ENCODE data around the gene BLTP2. TPM values are rescaled to one million over a fixed set of nuclear protein-coding genes. Genes with fewer than 3 reads are reported as not detected.
"Not testable (repeated sequence)": the region's sequence is repeated elsewhere in the genome, so short reads cannot be mapped to it uniquely, and the experiment has no call there.

BLTP2 gene
- total RNA-seq, 1 donor = 85.2 TPM

DNA sequence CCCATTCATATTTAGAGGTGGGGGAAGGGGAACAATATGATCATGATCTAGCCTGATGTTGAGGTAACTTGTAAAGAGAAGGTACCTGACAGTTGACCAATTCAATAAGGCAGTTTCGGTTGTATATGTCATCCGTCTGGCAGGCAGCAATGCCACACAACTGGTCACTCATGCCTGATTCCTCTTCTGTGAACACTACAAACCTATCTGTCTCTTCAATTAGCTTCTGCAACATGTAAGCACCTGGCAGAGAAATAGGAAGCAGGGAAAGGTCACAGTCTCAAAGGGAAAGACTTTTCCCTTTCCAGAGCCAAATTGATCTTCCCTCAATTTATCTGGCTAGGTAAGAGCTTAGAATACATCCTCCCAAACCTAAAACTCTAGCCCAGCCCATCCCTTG lies 20.8 kb downstream of the BLTP2 start:
- H3K27me3 ChIP-seq (ENCODE audit: insufficient read depth, low read length) = no peaks in the 10 kb centered on the region
- H3K4me3 ChIP-seq (ENCODE audit: low read length) = no peak overlapping the region

DNA sequence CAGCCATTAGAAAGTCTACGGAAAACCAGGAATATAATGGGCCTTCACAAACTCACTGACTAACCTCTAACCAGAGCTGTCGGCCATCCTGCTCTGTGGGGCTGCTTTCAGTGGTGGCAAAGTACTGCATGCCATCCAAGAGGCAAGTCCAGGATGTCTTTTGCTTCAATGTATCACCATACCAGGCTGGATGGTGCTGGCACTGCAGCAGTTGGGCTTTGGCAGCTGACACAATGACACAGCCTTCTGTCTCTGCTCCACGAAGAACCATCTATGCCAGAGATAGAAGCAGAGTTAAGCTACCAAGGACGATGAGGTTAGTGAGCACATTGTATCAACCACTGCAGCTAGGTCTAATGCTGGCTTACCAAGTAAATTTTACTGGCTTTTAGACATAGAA lies 21.3 kb downstream of the BLTP2 start:
- H3K9me3 ChIP-seq (ENCODE audit: low read depth, low read length) = no peaks in the 10 kb centered on the region
- H3K4me1 ChIP-seq (ENCODE audit: insufficient read depth, low read length) = no peaks in the 10 kb centered on the region
- H3K27me3 ChIP-seq (ENCODE audit: insufficient read depth, low read length) = no peaks in the 10 kb centered on the region
- no peak overlapping the region for H3K4me3 ChIP-seq (ENCODE audit: low read length)

More for the DNA sequence above, 20.8 kb downstream of the BLTP2 start:
- H3K4me1 ChIP-seq (ENCODE audit: insufficient read depth, low read length) = no peaks in the 10 kb centered on the region
- H3K9me3 ChIP-seq (ENCODE audit: low read depth, low read length) = no peaks in the 10 kb centered on the region

DNA sequence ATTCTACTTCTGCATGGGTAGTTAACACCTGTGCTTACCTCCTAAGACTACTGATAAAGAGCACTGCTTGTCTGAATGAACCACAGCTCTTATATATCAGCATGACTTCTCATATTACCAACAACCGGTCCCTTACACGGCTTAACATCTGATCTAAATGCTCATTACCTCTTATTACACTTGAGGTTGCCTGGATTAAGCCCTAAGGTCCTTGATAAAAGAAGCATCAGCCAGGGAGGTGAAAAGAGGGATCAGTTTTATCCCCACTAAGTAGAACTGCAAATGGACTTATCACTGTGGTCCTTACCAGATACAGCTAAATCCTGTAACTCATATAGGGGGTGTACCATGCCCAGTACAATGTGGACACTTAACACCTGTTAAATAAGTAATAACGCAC lies 22.8 kb downstream of the BLTP2 start:
- Histone ChIP-seq H3K9me3 (ENCODE audit: low read depth, low read length) (no peaks in the 10 kb centered on the region), H3K4me1 (ENCODE audit: insufficient read depth, low read length) (no peaks in the 10 kb centered on the region), H3K4me3 (ENCODE audit: low read length) (no peak overlapping the region), H3K27me3 (ENCODE audit: insufficient read depth, low read length) (no peaks in the 10 kb centered on the region)

DNA sequence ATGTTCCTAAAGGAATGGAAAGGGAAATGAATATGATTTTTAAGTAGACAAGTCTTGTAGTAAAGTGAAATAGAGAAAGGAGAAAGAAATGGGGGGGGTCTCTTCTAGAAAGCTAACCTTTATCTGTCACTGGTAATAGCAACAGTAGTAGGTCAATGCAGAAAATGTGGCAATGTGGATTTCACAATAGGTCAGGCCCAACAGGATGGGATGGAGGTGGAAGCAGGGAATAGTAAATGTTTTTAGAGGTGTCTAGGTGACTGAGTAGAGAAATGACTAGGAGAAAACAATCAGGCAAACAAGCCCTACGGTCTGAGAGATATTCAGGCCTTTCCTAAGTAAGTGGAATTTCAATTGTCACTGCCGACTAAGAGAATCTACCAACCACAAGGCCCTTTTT lies 24.9 kb downstream of the BLTP2 start:
- H3K9me3 ChIP-seq (ENCODE audit: low read depth, low read length) = no peaks in the 10 kb centered on the region
- no peaks in the 10 kb centered on the region for H3K27me3 ChIP-seq (ENCODE audit: insufficient read depth, low read length)
- H3K4me3 ChIP-seq (ENCODE audit: low read length) = no peak overlapping the region
- no peaks in the 10 kb centered on the region for H3K4me1 ChIP-seq (ENCODE audit: insufficient read depth, low read length)

DNA sequence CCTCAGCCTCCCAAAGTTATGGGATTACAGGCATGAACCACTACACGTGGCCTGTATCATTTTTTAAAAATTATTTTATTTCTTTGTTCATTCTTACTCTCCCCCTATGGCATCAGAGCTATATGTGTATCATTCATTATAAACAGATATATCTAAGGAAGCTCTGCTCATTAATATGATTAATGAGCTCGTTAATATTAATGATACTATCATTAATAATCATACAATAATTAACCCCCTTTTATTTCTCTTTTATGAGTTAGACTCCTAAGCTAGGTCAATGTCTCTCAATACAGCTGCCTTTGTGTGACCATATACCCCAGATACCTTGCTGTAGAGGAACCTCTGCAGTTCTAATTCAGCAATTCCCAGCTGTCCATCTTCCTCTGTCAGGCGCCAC lies 26.5 kb downstream of the BLTP2 start:
- Histone ChIP-seq H3K4me3 (ENCODE audit: low read length) (no peak overlapping the region), H3K27me3 (ENCODE audit: insufficient read depth, low read length) (no peaks in the 10 kb centered on the region), H3K4me1 (ENCODE audit: insufficient read depth, low read length) (peaks cover 5% of the 10 kb centered on the region), H3K9me3 (ENCODE audit: low read depth, low read length) (no peaks in the 10 kb centered on the region)

DNA sequence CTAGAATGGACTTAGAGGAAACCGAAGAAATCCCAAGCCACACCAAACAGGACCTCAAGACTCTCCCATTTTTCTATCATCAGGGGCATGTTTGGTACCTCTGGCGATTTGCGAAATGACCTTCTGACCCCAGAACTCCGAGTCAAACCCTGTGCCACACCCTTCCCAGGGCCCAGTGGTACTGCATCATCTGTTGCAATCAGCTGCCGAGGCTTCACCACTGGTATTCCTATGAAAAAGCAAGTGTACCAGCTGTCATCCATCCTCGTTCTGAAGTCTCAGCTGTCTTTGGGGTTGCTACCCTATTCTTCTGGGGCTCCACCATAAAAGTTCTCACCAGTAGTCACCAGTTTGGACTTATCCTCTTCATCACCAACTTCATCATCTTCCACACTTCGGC lies 28.7 kb downstream of the BLTP2 start:
- Histone ChIP-seq H3K9me3 (ENCODE audit: low read depth, low read length) (no peaks in the 10 kb centered on the region), H3K27me3 (ENCODE audit: insufficient read depth, low read length) (no peaks in the 10 kb centered on the region), H3K4me3 (ENCODE audit: low read length) (no peak overlapping the region), H3K4me1 (ENCODE audit: insufficient read depth, low read length) (peaks cover 5% of the 10 kb centered on the region)

DNA sequence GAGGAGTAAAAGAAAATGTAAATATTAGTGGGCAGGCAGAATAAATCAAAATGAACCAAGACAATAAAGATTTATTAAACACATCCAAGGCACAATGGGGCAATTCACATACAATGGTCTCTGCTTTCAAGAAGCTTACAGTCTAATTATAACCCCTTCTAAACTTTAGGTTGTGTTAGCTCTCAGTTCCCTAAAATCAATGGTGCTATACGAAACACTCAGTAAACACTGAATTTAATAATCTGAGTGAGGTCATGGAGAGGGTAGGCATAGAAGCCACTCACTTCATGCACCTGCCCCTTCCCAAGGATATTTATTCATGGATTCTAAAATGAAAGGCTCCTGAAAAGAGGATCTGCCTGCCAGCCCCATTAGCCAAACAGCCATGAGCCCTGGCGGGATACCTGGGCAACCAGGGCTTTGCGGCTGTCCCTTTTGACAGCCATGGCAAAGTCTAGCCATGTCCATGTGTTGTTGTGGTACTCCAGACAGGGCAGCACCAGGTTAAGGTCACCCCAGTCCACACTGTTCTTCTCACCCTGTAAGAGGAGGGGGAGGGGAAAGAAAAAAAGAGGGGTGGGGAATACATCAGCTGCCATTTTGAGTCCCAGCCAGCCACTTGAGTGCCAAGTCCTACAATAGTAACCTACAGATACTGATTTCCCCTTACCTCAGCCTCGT lies 29.6 kb downstream of the BLTP2 start:
- no peak overlapping the region for H3K4me3 ChIP-seq (ENCODE audit: low read length)
- H3K9me3 ChIP-seq (ENCODE audit: low read depth, low read length) = no peaks in the 10 kb centered on the region
- peaks cover 5% of the 10 kb centered on the region for H3K4me1 ChIP-seq (ENCODE audit: insufficient read depth, low read length)
- no peaks in the 10 kb centered on the region for H3K27me3 ChIP-seq (ENCODE audit: insufficient read depth, low read length)

DNA sequence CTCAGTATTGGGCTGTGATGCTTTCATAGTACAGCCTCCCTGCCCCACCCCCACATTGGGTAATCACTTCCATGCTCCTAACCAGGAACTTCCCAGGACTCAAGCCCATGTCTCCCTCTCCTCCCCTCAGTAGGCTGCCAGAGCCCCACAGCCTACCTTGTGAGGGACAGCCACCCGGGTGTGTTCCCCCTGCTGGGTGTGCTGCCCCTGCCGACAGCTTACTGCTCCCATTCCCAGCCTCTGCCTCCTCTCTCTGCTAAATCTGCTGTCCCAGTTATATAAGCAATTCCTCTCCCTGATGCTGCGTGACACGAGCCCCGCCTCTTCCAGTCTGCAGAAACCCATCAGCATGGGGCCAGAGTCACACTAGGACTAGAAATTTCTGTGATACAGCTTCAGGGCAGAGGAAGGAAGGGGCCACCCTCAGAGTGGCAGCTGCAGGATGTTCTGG lies 31.0 kb downstream of the BLTP2 start, which contains the start of gene RSKR:
RSKR (minus strand) TSS at position 255 of the 451 bp plus-strand sequence; CDS start at position 231, 24 bp downstream.
- H3K9me3 ChIP-seq (ENCODE audit: low read depth, low read length) = no peaks in the 10 kb centered on the region
- H3K4me3 ChIP-seq (ENCODE audit: low read length) = no peak within 1 kb of the TSS
- H3K4me1 ChIP-seq (ENCODE audit: insufficient read depth, low read length) = peaks cover 5% of the 10 kb centered on the region
- H3K27me3 ChIP-seq (ENCODE audit: insufficient read depth, low read length) = no peaks in the 10 kb centered on the region

DNA sequence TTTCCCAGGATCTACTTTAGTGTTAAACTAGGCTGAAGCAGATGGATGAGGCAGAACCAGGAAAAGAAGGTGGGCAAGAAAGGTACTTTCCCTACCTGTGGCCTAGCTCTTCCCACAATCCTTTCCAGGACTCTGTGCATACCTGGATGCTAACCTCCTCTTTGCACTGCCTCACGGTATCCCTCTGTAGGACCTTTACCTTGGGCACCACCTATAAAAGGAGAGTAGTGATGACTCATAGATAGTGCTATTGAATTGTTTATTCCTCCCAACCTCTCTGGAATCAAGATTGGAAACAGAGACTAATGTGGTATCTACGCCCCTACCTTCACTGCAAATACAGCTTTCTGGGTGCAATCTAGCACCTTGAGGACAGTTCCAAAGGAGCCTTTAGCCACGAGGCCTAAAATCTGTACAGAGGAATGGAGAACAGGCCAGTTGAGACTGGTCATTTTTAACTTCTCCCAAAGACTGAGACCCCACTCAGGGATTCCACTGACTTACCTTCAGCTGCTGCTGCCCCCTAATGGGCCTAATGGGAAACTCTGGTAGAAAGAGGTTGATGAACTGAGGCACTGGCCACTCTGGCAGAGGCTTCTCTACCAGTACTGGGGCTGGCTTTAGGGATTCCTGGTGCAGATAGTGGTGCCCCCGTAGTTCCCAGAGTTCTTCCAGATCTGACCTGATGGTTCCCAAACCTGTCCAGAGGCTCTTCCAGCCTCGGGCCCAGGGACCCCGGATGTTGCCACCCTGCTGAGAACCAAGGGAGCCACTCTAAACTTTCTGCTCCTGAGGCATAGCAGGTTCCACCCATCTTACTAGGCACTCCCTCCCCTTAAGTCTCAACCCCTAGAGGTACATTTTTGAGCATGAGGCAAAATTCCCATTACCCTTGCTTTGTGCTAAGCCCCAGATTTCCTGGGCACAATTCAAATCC lies 31.8 kb downstream of the BLTP2 start:
- H3K4me1 ChIP-seq (ENCODE audit: insufficient read depth, low read length) = peaks cover 5% of the 10 kb centered on the region
- H3K27me3 ChIP-seq (ENCODE audit: insufficient read depth, low read length) = no peaks in the 10 kb centered on the region
- no peaks in the 10 kb centered on the region for H3K9me3 ChIP-seq (ENCODE audit: low read depth, low read length)
- no peak overlapping the region for H3K4me3 ChIP-seq (ENCODE audit: low read length)

DNA sequence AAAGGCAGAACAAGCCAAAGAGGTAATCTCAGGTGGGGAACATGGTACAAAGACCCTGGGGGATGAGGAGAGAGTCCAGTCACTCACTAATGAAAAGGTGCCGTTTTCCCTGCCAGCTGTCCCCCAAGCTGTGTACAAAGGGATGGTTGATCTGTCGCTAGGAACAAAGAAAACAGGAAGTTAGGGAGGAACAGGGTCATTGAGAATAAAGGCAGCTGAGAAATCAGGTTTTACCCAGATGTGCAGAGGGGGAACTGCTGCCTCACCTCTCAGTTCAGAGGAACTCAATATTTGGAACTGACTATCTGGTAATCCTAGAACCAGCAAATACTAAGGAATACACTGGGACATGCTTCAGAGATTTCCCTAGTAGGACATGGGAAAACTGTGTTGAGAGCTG lies 32.4 kb downstream of the BLTP2 start:
- peaks cover 5% of the 10 kb centered on the region for H3K4me1 ChIP-seq (ENCODE audit: insufficient read depth, low read length)
- no peaks in the 10 kb centered on the region for H3K9me3 ChIP-seq (ENCODE audit: low read depth, low read length)
- no peak overlapping the region for H3K4me3 ChIP-seq (ENCODE audit: low read length)
- no peaks in the 10 kb centered on the region for H3K27me3 ChIP-seq (ENCODE audit: insufficient read depth, low read length)

DNA sequence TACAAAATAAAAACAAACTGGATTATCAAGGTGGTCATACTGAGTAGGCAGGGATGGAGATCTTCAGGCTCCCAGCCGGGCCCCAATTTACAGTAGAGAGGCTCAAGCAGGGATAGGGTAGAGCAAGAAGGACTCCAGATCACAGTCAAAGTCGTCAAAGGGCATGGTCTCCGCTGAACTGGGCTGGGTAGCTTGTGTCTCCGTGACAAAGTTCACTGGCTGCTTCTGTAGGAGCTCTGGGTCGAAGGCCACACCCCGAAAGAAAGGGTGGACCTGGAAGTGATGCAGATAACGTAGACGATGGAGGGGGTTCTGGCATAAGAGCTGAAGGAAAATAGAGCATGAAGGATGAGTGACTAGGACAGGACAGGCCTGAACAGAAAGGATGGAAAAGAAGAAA lies 34.6 kb downstream of the BLTP2 start:
- Histone ChIP-seq H3K27me3 (ENCODE audit: insufficient read depth, low read length) (no peaks in the 10 kb centered on the region), H3K4me3 (ENCODE audit: low read length) (no peak overlapping the region), H3K4me1 (ENCODE audit: insufficient read depth, low read length) (peaks cover 5% of the 10 kb centered on the region), H3K9me3 (ENCODE audit: low read depth, low read length) (no peaks in the 10 kb centered on the region)

DNA sequence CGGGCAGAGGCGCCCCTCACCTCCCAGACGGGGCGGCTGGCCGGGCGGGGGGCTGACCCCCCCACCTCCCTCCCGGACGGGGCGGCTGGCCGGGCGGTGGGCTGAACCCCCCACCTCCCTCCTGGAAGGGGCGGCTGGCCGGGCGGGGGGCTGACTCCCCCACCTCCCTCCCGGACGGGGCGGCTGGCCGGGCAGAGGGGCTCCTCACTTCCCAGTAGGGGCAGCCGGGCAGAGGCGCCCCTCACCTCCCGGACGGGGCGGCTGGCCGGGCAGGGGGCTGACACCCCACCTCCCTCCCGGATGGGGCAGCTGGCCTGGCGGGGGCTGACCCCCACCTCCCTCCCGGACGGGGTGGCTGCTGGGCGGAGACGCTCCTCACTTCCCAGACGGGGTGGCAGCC lies 40.9 kb downstream of the BLTP2 start:
- H3K4me1 ChIP-seq (ENCODE audit: insufficient read depth, low read length); H3K9me3 ChIP-seq (ENCODE audit: low read depth, low read length); H3K4me3 ChIP-seq (ENCODE audit: low read length); H3K27me3 ChIP-seq (ENCODE audit: insufficient read depth, low read length): not testable (repeated sequence)

DNA sequence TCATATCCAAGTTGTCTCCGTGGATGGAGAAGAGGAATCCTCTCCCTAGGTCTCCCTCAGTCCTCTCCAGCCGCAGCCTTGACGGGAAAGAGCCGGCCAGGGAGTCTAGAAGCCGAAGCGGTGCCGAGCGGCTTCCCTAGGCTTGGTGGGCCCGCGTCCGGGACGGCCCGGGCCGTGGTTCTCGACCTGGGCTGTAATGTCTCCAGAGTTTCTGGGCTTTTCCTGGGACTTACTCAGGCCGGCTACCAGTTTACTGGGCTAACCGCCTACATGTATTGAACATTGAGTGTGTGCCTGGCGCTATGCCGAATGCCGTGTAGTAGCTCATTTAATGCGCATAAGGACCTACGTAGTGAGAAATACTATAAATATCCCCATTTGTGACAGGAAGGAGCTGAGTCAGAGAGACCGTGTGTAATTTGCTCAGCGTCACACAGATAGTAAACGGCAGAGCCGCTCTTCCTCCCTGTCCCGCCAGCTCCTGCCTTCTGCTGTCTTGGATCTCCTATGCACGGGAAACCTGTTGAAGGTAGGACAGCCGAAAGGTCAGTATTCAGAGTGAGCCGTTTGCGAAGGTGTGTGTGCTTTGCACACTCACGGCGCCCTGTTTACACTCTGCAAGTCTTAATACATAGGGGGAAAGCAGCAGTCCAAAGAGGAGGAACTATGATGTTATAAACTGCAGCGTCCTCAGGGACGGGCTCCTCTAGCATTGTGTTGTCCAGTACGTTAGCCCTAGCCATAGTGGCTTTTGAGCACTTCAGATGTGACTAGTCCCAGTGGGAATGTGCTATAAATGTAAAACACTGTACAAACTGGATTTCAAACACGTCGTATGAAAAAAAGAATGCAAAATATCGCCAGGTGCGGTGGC lies 45.4 kb downstream of the BLTP2 start:
- H3K4me3 ChIP-seq (ENCODE audit: low read length) = peak overlapping the region; percentile 64
- H3K27me3 ChIP-seq (ENCODE audit: insufficient read depth, low read length) = no peaks in the 10 kb centered on the region
- H3K4me1 ChIP-seq (ENCODE audit: insufficient read depth, low read length) = peaks cover 21% of the 10 kb centered on the region
- no peaks in the 10 kb centered on the region for H3K9me3 ChIP-seq (ENCODE audit: low read depth, low read length)

DNA sequence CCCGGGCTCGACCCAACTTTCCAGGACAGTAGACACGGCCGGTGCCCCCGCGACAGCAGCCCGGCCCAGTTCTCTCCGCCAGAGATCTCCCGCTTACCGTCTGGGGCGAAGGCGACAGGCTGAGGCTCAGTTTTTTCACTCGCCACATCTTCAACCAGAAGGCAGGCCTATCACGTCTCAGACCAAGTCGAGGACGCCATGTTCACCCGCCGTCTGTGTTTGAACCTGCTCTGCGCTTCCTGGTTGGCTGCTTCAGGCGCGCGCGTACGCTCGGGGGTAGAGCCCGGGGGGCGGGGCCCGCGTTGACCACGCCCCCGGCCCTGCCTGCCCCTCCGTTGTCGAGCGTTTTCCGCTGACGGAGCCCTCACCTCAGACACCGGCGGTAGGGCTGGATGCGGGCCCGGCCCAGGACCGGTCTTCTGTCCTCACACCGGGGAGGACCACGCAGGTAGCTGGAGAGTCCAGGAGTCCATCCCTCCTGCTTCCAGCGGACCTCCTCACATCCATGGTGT lies 46.1 kb downstream of the BLTP2 start, which contains the start of gene SPAG5:
SPAG5 (minus strand) TSS at position 227 of the 512 bp plus-strand sequence; CDS start at position 148, 79 bp downstream.
- peak within 1 kb of the TSS; percentile 64 for H3K4me3 ChIP-seq (ENCODE audit: low read length)
- H3K27me3 ChIP-seq (ENCODE audit: insufficient read depth, low read length) = no peaks in the 10 kb centered on the region
- H3K4me1 ChIP-seq (ENCODE audit: insufficient read depth, low read length) = peaks cover 21% of the 10 kb centered on the region
- no peaks in the 10 kb centered on the region for H3K9me3 ChIP-seq (ENCODE audit: low read depth, low read length)
